Measurements from ENCODE around the gene IQCF6. TPM values are rescaled to one million over a fixed set of nuclear protein-coding genes. Genes with fewer than 3 reads are reported as not detected.

The IQCF6 gene
- total RNA-seq, 1 donor: not detected

GRCh38 chr3:51733859-51734571, 45.0 kb downstream of the IQCF6 start:
- H3K4me3 ChIP-seq (ENCODE audit: low read depth, low read length): no peak overlapping the region
- DNase-seq (ENCODE audit: low read depth): no peak
- TF ChIP-seq, protein P1, sequence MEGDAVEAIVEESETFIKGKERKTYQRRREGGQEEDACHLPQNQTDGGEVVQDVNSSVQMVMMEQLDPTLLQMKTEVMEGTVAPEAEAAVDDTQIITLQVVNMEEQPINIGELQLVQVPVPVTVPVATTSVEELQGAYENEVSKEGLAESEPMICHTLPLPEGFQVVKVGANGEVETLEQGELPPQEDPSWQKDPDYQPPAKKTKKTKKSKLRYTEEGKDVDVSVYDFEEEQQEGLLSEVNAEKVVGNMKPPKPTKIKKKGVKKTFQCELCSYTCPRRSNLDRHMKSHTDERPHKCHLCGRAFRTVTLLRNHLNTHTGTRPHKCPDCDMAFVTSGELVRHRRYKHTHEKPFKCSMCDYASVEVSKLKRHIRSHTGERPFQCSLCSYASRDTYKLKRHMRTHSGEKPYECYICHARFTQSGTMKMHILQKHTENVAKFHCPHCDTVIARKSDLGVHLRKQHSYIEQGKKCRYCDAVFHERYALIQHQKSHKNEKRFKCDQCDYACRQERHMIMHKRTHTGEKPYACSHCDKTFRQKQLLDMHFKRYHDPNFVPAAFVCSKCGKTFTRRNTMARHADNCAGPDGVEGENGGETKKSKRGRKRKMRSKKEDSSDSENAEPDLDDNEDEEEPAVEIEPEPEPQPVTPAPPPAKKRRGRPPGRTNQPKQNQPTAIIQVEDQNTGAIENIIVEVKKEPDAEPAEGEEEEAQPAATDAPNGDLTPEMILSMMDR (IDR thresholded peaks at IDR 0.05; ENCODE audit: insufficient read depth, low read depth, low read length): no peak

- TF ChIP-seq, protein P1 (IDR thresholded peaks at IDR 0.05; ENCODE audit: insufficient read depth, low read depth, low read length): no peak
- H3K4me3 ChIP-seq (ENCODE audit: low read depth, low read length): no peak overlapping the region
- DNase-seq (ENCODE audit: low read depth): no peak
Observed at GRCh38 chr3:51729042-51729633, 49.9 kb downstream of the IQCF6 start.

Other genes starting within 250 kb of the IQCF6 start
- gene RAD54L2, start 240.5 kb downstream of the IQCF6 start, total RNA-seq: 26.3 and 26.7 TPM in 2 replicates
- 37.6 and 37.7 TPM in 2 replicates for gene TEX264, start 108.0 kb downstream of the IQCF6 start, total RNA-seq
- gene GRM2, start 72.2 kb downstream of the IQCF6 start, total RNA-seq: under 0.01 TPM in 1 of 2 replicates, not detected in the other
- gene IQCF2, start 82.4 kb upstream of the IQCF6 start, total RNA-seq: not detected in 2 replicates
- gene IQCF5, start 96.4 kb upstream of the IQCF6 start, total RNA-seq: not detected in 2 replicates
- gene IQCF1, start 124.1 kb upstream of the IQCF6 start, total RNA-seq: not detected in 2 replicates
- gene RRP9, start 162.7 kb upstream of the IQCF6 start, total RNA-seq: 22.5 and 24.8 TPM in 2 replicates
- gene PARP3, start 163.1 kb upstream of the IQCF6 start, total RNA-seq: 24.6 and 25.1 TPM in 2 replicates
- gene GPR62, start 176.1 kb upstream of the IQCF6 start, total RNA-seq: under 0.01 TPM in 1 of 2 replicates, not detected in the other
- 29.4 and 42.2 TPM in 2 replicates for gene PCBP4, start 188.2 kb upstream of the IQCF6 start, total RNA-seq
- 18.0 and 19.9 TPM in 2 replicates for gene ABHD14B, start 194.8 kb upstream of the IQCF6 start, total RNA-seq
- 5.2 and 7.1 TPM in 2 replicates for gene ABHD14A, start 195.8 kb upstream of the IQCF6 start, total RNA-seq
- 23.3 and 37.7 TPM in 2 replicates for gene ACY1, start 204.3 kb upstream of the IQCF6 start, total RNA-seq
- gene RPL29, start 216.7 kb upstream of the IQCF6 start, total RNA-seq: 617 and 759 TPM in 2 replicates